ENCODE measurements around the gene ITGA3.

The ITGA3 gene

GRCh38 chr17:50132104-50132794, 76.3 kb downstream of the ITGA3 start:
- no peak for DNase-seq

GRCh38 chr17:50133028-50133768, 77.3 kb downstream of the ITGA3 start:
- DNase-seq: no peak

- DNase-seq: no peak
These were observed 77.8 kb downstream of the ITGA3 start for GRCh38 chr17:50133769-50134099.

- no peak for DNase-seq
These were observed 78.5 kb downstream of the ITGA3 start for GRCh38 chr17:50134206-50135110.

- no peak for DNase-seq
These were observed 79.6 kb downstream of the ITGA3 start for GRCh38 chr17:50135316-50136095.

GRCh38 chr17:50136096-50136687, 80.3 kb downstream of the ITGA3 start:
- no peak for DNase-seq

GRCh38 chr17:50137042-50137441, 81.1 kb downstream of the ITGA3 start:
- DNase-seq: no peak

GRCh38 chr17:50139185-50139783, 83.4 kb downstream of the ITGA3 start:
- no peak for DNase-seq

Data from amniotic stem cell (primary cell).